HG02970 (cell line): Measurements from ENCODE around the gene NFATC3.
A peak's percentile ranks its signal among the peaks of the same experiment; 100 is the strongest.

Experiments
- ATAC-seq: cut with Tn5 transposase; IDR thresholded peaks from one replicate; pipeline ENCODE4 v1.9.1; 2021; ENCODE audit warnings: mild to moderate bottlenecking, moderate library complexity, moderate number of reproducible peaks; ENCODE audit not compliant: unreplicated experiment, low FRiP score

The NFATC3 gene

GRCh38 chr16:68072038-68072695 is 13.0 kb upstream of the NFATC3 start:
- no peak for ATAC-seq

- no peak for ATAC-seq
Measured at GRCh38 chr16:68073902-68074760, 11.0 kb upstream of the NFATC3 start.

- peak; percentile 44 for ATAC-seq
Measured at GRCh38 chr16:68074850-68075555, 10.2 kb upstream of the NFATC3 start.

- ATAC-seq: no peak
Measured at GRCh38 chr16:68075980-68076379, 9.2 kb upstream of the NFATC3 start.

GRCh38 chr16:68076560-68076959 is 8.6 kb upstream of the NFATC3 start:
- ATAC-seq: no peak

GRCh38 chr16:68077866-68078700 is 7.1 kb upstream of the NFATC3 start:
- ATAC-seq: no peak

- ATAC-seq: no peak
Measured at GRCh38 chr16:68078701-68079375, 6.3 kb upstream of the NFATC3 start.

GRCh38 chr16:68079376-68079625 is 5.9 kb upstream of the NFATC3 start:
- no peak for ATAC-seq

GRCh38 chr16:68079626-68080344 is 5.4 kb upstream of the NFATC3 start:
- no peak for ATAC-seq

- no peak for ATAC-seq
Measured at GRCh38 chr16:68081861-68082628, 3.1 kb upstream of the NFATC3 start.

- no peak for ATAC-seq
Measured at GRCh38 chr16:68082629-68083238, 2.4 kb upstream of the NFATC3 start.

- ATAC-seq: no peak
Measured at GRCh38 chr16:68083239-68083781, 1.9 kb upstream of the NFATC3 start.

GRCh38 chr16:68083861-68084503 is 1.2 kb upstream of the NFATC3 start:
- ATAC-seq: peak; percentile 1

- peak; percentile 52 for ATAC-seq
Measured at GRCh38 chr16:68084504-68085258, 489 bp upstream of the NFATC3 start.

GRCh38 chr16:68086336-68086841 is 1.2 kb downstream of the NFATC3 start:
- no peak for ATAC-seq

GRCh38 chr16:68086860-68087268 is 1.7 kb downstream of the NFATC3 start:
- ATAC-seq: no peak

- ATAC-seq: no peak
Measured at GRCh38 chr16:68087688-68088087, 2.5 kb downstream of the NFATC3 start.
